ENCODE data around the gene HSD17B12.
"Not testable (repeated sequence)": the region's sequence is repeated elsewhere in the genome, so short reads cannot be mapped to it uniquely, and the experiment has no call there.

HSD17B12 gene

GRCh38 chr11:43748095-43748494 is 67.6 kb downstream of the HSD17B12 start:
- POLR2A ChIA-PET, result no interaction called here
- WGBS (ENCODE audit: insufficient coverage), result no CpG with 5 or more reads among the region's 2 CpGs
- no peak overlapping the region for H3K27ac ChIP-seq (ENCODE audit: insufficient read depth in 1 of 2, low read depth in 1 of 2, low read length in 2 of 2, poor library complexity in 1 of 2, severe bottlenecking in 2 of 2)
- H3K4me3 ChIP-seq (ENCODE audit: control insufficient read depth in 1 of 7, extremely low read depth in 1 of 7, insufficient read depth in 4 of 7, low read depth in 2 of 7, low read length in 6 of 7), result no peak overlapping the region
- DNase-seq, result no peak
- no peaks in the 10 kb centered on the region for H3K27me3 ChIP-seq (replicated peaks in 2 of 5; ENCODE audit: control insufficient read depth in 4 of 5, insufficient read depth in 5 of 5, low read length in 4 of 5)
- H3K9me3 ChIP-seq (ENCODE audit: control extremely low read depth in 1 of 5, control insufficient read depth in 4 of 5, insufficient read depth in 2 of 5, low read depth in 1 of 5, low read length in 4 of 5), result peaks cover 4 to 16% (median 9%) of the 10 kb centered on the region in 5 experiments
- no peaks in the 10 kb centered on the region for H3K4me1 ChIP-seq (ENCODE audit: control extremely low read depth in 1 of 4, control insufficient read depth in 4 of 4, insufficient read depth in 4 of 4, low read length in 3 of 4)
- CTCF ChIA-PET, result no interaction called here
- H3K36me3 ChIP-seq (ENCODE audit: control insufficient read depth in 4 of 4, insufficient read depth in 4 of 4, low read length in 3 of 4), result peaks cover 5 to 27% (median 10%) of the 10 kb centered on the region in 4 experiments

GRCh38 chr11:43751726-43752125 is 71.2 kb downstream of the HSD17B12 start:
- Histone ChIP-seq H3K4me1 (ENCODE audit: control extremely low read depth in 1 of 4, control insufficient read depth in 4 of 4, insufficient read depth in 4 of 4, low read length in 3 of 4) (no peaks in the 10 kb centered on the region), H3K4me3 (ENCODE audit: control insufficient read depth in 1 of 7, extremely low read depth in 1 of 7, insufficient read depth in 4 of 7, low read depth in 2 of 7, low read length in 6 of 7) (no peak overlapping the region)
- no CpG with 5 or more reads among the region's 4 CpGs for WGBS (ENCODE audit: insufficient coverage)

GRCh38 chr11:43756575-43756974 is 76.0 kb downstream of the HSD17B12 start:
- Histone ChIP-seq H3K4me1 (ENCODE audit: control extremely low read depth in 1 of 4, control insufficient read depth in 4 of 4, insufficient read depth in 4 of 4, low read length in 3 of 4) (peaks cover 0 to 3% (median 0%) of the 10 kb centered on the region in 4 experiments), H3K27ac (ENCODE audit: insufficient read depth in 1 of 2, low read depth in 1 of 2, low read length in 2 of 2, poor library complexity in 1 of 2, severe bottlenecking in 2 of 2) (no peak overlapping the region), H3K36me3 (ENCODE audit: control insufficient read depth in 4 of 4, insufficient read depth in 4 of 4, low read length in 3 of 4) (peaks cover 3 to 44% (median 14%) of the 10 kb centered on the region in 4 experiments), H3K4me3 (ENCODE audit: control insufficient read depth in 1 of 7, extremely low read depth in 1 of 7, insufficient read depth in 4 of 7, low read depth in 2 of 7, low read length in 6 of 7) (no peak overlapping the region), H3K27me3 (replicated peaks in 2 of 5; ENCODE audit: control insufficient read depth in 4 of 5, insufficient read depth in 5 of 5, low read length in 4 of 5) (no peaks in the 10 kb centered on the region), H3K9me3 (ENCODE audit: control extremely low read depth in 1 of 5, control insufficient read depth in 4 of 5, insufficient read depth in 2 of 5, low read depth in 1 of 5, low read length in 4 of 5) (no peaks in the 10 kb centered on the region)
- 100% methylated on average over 2 of the region's 3 CpGs for WGBS (ENCODE audit: insufficient coverage)
- DNase-seq, result no peak
- ChIA-PET POLR2A (no interaction called here), CTCF (interaction anchor here (1.5 kb wide), 1 partner anchor 76 kb away, joined by 3 read pairs; the partner anchor contains the start of gene HSD17B12)

More at GRCh38 chr11:43751726-43752125, 71.2 kb downstream of the HSD17B12 start:
- DNase-seq, result no peak
- Histone ChIP-seq H3K27ac (ENCODE audit: insufficient read depth in 1 of 2, low read depth in 1 of 2, low read length in 2 of 2, poor library complexity in 1 of 2, severe bottlenecking in 2 of 2) (no peak overlapping the region), H3K9me3 (ENCODE audit: control extremely low read depth in 1 of 5, control insufficient read depth in 4 of 5, insufficient read depth in 2 of 5, low read depth in 1 of 5, low read length in 4 of 5) (no peaks in the 10 kb centered on the region), H3K36me3 (ENCODE audit: control insufficient read depth in 4 of 4, insufficient read depth in 4 of 4, low read length in 3 of 4) (peaks cover 3 to 26% (median 9%) of the 10 kb centered on the region in 4 experiments), H3K27me3 (replicated peaks in 2 of 5; ENCODE audit: control insufficient read depth in 4 of 5, insufficient read depth in 5 of 5, low read length in 4 of 5) (no peaks in the 10 kb centered on the region)
- ChIA-PET CTCF (no interaction called here), POLR2A (no interaction called here)

GRCh38 chr11:43758927-43759326 is 78.4 kb downstream of the HSD17B12 start:
- WGBS (ENCODE audit: insufficient coverage), result 0% methylated on average over 1 of the region's 4 CpGs
- DNase-seq, result peak in 2 of 3 donors; percentile 14 to 16
- CTCF ChIA-PET, result no interaction called here
- Histone ChIP-seq H3K4me3 (ENCODE audit: control insufficient read depth in 1 of 7, extremely low read depth in 1 of 7, insufficient read depth in 4 of 7, low read depth in 2 of 7, low read length in 6 of 7) (no peak overlapping the region), H3K4me1 (ENCODE audit: control extremely low read depth in 1 of 4, control insufficient read depth in 4 of 4, insufficient read depth in 4 of 4, low read length in 3 of 4) (peaks cover 0 to 3% (median 0%) of the 10 kb centered on the region in 4 experiments), H3K9me3 (ENCODE audit: control extremely low read depth in 1 of 5, control insufficient read depth in 4 of 5, insufficient read depth in 2 of 5, low read depth in 1 of 5, low read length in 4 of 5) (no peaks in the 10 kb centered on the region), H3K27me3 (replicated peaks in 2 of 5; ENCODE audit: control insufficient read depth in 4 of 5, insufficient read depth in 5 of 5, low read length in 4 of 5) (no peaks in the 10 kb centered on the region), H3K27ac (ENCODE audit: insufficient read depth in 1 of 2, low read depth in 1 of 2, low read length in 2 of 2, poor library complexity in 1 of 2, severe bottlenecking in 2 of 2) (no peak overlapping the region), H3K36me3 (ENCODE audit: control insufficient read depth in 4 of 4, insufficient read depth in 4 of 4, low read length in 3 of 4) (peaks cover 3 to 41% (median 16%) of the 10 kb centered on the region in 4 experiments)
- POLR2A ChIA-PET, result no interaction called here

- ChIA-PET CTCF (no interaction called here), POLR2A (no interaction called here)
- H3K27me3 ChIP-seq (replicated peaks in 2 of 5; ENCODE audit: control insufficient read depth in 4 of 5, insufficient read depth in 5 of 5, low read length in 4 of 5), result no peaks in the 10 kb centered on the region
- H3K36me3 ChIP-seq (ENCODE audit: control insufficient read depth in 4 of 4, insufficient read depth in 4 of 4, low read length in 3 of 4), result peaks cover 3 to 30% (median 13%) of the 10 kb centered on the region in 4 experiments
- H3K9me3 ChIP-seq (ENCODE audit: control extremely low read depth in 1 of 5, control insufficient read depth in 4 of 5, insufficient read depth in 2 of 5, low read depth in 1 of 5, low read length in 4 of 5), result peaks cover 0 to 6% (median 0%) of the 10 kb centered on the region in 5 experiments
- DNase-seq, result no peak
- no peak overlapping the region for H3K4me3 ChIP-seq (ENCODE audit: control insufficient read depth in 1 of 7, extremely low read depth in 1 of 7, insufficient read depth in 4 of 7, low read depth in 2 of 7, low read length in 6 of 7)
- H3K27ac ChIP-seq (ENCODE audit: insufficient read depth in 1 of 2, low read depth in 1 of 2, low read length in 2 of 2, poor library complexity in 1 of 2, severe bottlenecking in 2 of 2), result no peak overlapping the region
- 86% methylated on average over 1 of the region's 2 CpGs for WGBS (ENCODE audit: insufficient coverage)
- peaks cover 0 to 3% (median 0%) of the 10 kb centered on the region in 4 experiments for H3K4me1 ChIP-seq (ENCODE audit: control extremely low read depth in 1 of 4, control insufficient read depth in 4 of 4, insufficient read depth in 4 of 4, low read length in 3 of 4)
Observed at GRCh38 chr11:43760902-43761301, 80.4 kb downstream of the HSD17B12 start.

- CTCF ChIA-PET, result interaction anchor here (0.7 kb wide), 1 partner anchor 15 kb away, joined by 3 read pairs; no protein-coding TSS in a partner anchor
- POLR2A ChIA-PET, result no interaction called here
Observed at GRCh38 chr11:43765194-43765593, 84.7 kb downstream of the HSD17B12 start.

GRCh38 chr11:43768654-43769053 is 88.1 kb downstream of the HSD17B12 start:
- H3K27ac ChIP-seq (ENCODE audit: insufficient read depth in 1 of 2, low read depth in 1 of 2, low read length in 2 of 2, poor library complexity in 1 of 2, severe bottlenecking in 2 of 2); H3K27me3 ChIP-seq (replicated peaks in 2 of 5; ENCODE audit: control insufficient read depth in 4 of 5, insufficient read depth in 5 of 5, low read length in 4 of 5); POLR2A ChIA-PET; DNase-seq; H3K4me3 ChIP-seq (ENCODE audit: control insufficient read depth in 1 of 7, extremely low read depth in 1 of 7, insufficient read depth in 4 of 7, low read depth in 2 of 7, low read length in 6 of 7); H3K4me1 ChIP-seq (ENCODE audit: control extremely low read depth in 1 of 4, control insufficient read depth in 4 of 4, insufficient read depth in 4 of 4, low read length in 3 of 4): not testable (repeated sequence)
- H3K36me3 ChIP-seq (ENCODE audit: control insufficient read depth in 4 of 4, insufficient read depth in 4 of 4, low read length in 3 of 4), result peaks cover 1 to 20% (median 12%) of the 10 kb centered on the region in 4 experiments
- H3K9me3 ChIP-seq (ENCODE audit: control extremely low read depth in 1 of 5, control insufficient read depth in 4 of 5, insufficient read depth in 2 of 5, low read depth in 1 of 5, low read length in 4 of 5), result peaks cover 0 to 12% (median 5%) of the 10 kb centered on the region in 5 experiments
- 94% methylated on average over 5 of the region's 5 CpGs for WGBS (ENCODE audit: insufficient coverage)
- CTCF ChIA-PET, result interaction anchor here (1.2 kb wide), 1 partner anchor 19 kb away, joined by 3 read pairs; no protein-coding TSS in a partner anchor

More at GRCh38 chr11:43765194-43765593, 84.7 kb downstream of the HSD17B12 start:
- peak in 2 of 3 donors; percentile 23 to 43 for DNase-seq
- Histone ChIP-seq H3K9me3 (ENCODE audit: control extremely low read depth in 1 of 5, control insufficient read depth in 4 of 5, insufficient read depth in 2 of 5, low read depth in 1 of 5, low read length in 4 of 5) (peaks cover 0 to 12% (median 5%) of the 10 kb centered on the region in 5 experiments), H3K36me3 (ENCODE audit: control insufficient read depth in 4 of 4, insufficient read depth in 4 of 4, low read length in 3 of 4) (peaks cover 0 to 23% (median 11%) of the 10 kb centered on the region in 4 experiments), H3K4me3 (ENCODE audit: control insufficient read depth in 1 of 7, extremely low read depth in 1 of 7, insufficient read depth in 4 of 7, low read depth in 2 of 7, low read length in 6 of 7) (no peak overlapping the region), H3K27me3 (replicated peaks in 2 of 5; ENCODE audit: control insufficient read depth in 4 of 5, insufficient read depth in 5 of 5, low read length in 4 of 5) (no peaks in the 10 kb centered on the region), H3K27ac (ENCODE audit: insufficient read depth in 1 of 2, low read depth in 1 of 2, low read length in 2 of 2, poor library complexity in 1 of 2, severe bottlenecking in 2 of 2) (no peak overlapping the region), H3K4me1 (ENCODE audit: control extremely low read depth in 1 of 4, control insufficient read depth in 4 of 4, insufficient read depth in 4 of 4, low read length in 3 of 4) (no peaks in the 10 kb centered on the region)
- WGBS (ENCODE audit: insufficient coverage), result no CpG with 5 or more reads among the region's 1 CpG

Measured in common myeloid progenitor, CD34-positive (primary cell).